ENCODE results near the gene HEXIM1.
A peak's percentile ranks its signal among the peaks of the same experiment; 100 is the strongest.

Gene HEXIM1

GRCh38 chr17:45172232-45172540 lies 23.9 kb downstream of the HEXIM1 start:
- DNase-seq (ENCODE audit: low read depth in 2 of 2) = no peak

GRCh38 chr17:45172541-45173286 lies 24.4 kb downstream of the HEXIM1 start:
- no peak for DNase-seq (ENCODE audit: low read depth in 2 of 2)

- DNase-seq (ENCODE audit: low read depth in 2 of 2) = no peak
Measured at GRCh38 chr17:45175759-45176115, 27.5 kb downstream of the HEXIM1 start.

GRCh38 chr17:45177563-45177962 lies 29.3 kb downstream of the HEXIM1 start:
- DNase-seq (ENCODE audit: low read depth in 2 of 2) = no peak

GRCh38 chr17:45184144-45184543 lies 35.9 kb downstream of the HEXIM1 start:
- no peak for DNase-seq (ENCODE audit: low read depth in 2 of 2)

GRCh38 chr17:45186801-45187354 lies 38.6 kb downstream of the HEXIM1 start:
- DNase-seq (ENCODE audit: low read depth in 2 of 2) = no peak

GRCh38 chr17:45189009-45189408 lies 40.7 kb downstream of the HEXIM1 start:
- DNase-seq (ENCODE audit: low read depth in 2 of 2) = no peak

GRCh38 chr17:45190503-45191255 lies 42.4 kb downstream of the HEXIM1 start:
- no peak for DNase-seq (ENCODE audit: low read depth in 2 of 2)

- DNase-seq (ENCODE audit: low read depth in 2 of 2) = no peak
Measured at GRCh38 chr17:45195424-45195823, 47.1 kb downstream of the HEXIM1 start.

GRCh38 chr17:45197108-45197507 lies 48.8 kb downstream of the HEXIM1 start:
- DNase-seq (ENCODE audit: low read depth in 2 of 2) = no peak

GRCh38 chr17:45197555-45198334 lies 49.5 kb downstream of the HEXIM1 start:
- DNase-seq (ENCODE audit: low read depth in 2 of 2) = peak; percentile 64 to 74

GRCh38 chr17:45200701-45201100 lies 52.4 kb downstream of the HEXIM1 start:
- DNase-seq (ENCODE audit: low read depth in 2 of 2) = no peak

- no peak for DNase-seq (ENCODE audit: low read depth in 2 of 2)
Measured at GRCh38 chr17:45201457-45201856, 53.2 kb downstream of the HEXIM1 start.
